SH-SY5Y (cell line): ENCODE data around the gene CHST11.

ENCODE experiments used
- GATA2 ChIP-seq: IDR thresholded peaks from 2 replicates; pipeline ENCODE4 v1.6.1; 2011; ENCODE audit warnings: mild to moderate bottlenecking, low read depth, low read length
- GATA3 ChIP-seq: IDR thresholded peaks from 2 replicates; pipeline ENCODE4 v1.6.1; 2011; ENCODE audit warnings: low read depth, mild to moderate bottlenecking, low read length, moderate library complexity

GRCh38 chr12:104460041-104460719 is 3.4 kb downstream of the CHST11 start:
- no peak for TF ChIP-seq GATA2
- TF ChIP-seq GATA3, result no peak
